GM12874 (cell line): Measurements from ENCODE around the gene SLC9A3.

ENCODE experiments used
- TF ChIP-seq, protein P1 (sequence below): IDR thresholded peaks from 2 replicates; pipeline ENCODE4 v1.5.1; 2011; ENCODE audit warnings: low read depth, mild to moderate bottlenecking, control low read depth, low read length, moderate library complexity; ENCODE audit not compliant: insufficient read depth

Gene SLC9A3

DNA sequence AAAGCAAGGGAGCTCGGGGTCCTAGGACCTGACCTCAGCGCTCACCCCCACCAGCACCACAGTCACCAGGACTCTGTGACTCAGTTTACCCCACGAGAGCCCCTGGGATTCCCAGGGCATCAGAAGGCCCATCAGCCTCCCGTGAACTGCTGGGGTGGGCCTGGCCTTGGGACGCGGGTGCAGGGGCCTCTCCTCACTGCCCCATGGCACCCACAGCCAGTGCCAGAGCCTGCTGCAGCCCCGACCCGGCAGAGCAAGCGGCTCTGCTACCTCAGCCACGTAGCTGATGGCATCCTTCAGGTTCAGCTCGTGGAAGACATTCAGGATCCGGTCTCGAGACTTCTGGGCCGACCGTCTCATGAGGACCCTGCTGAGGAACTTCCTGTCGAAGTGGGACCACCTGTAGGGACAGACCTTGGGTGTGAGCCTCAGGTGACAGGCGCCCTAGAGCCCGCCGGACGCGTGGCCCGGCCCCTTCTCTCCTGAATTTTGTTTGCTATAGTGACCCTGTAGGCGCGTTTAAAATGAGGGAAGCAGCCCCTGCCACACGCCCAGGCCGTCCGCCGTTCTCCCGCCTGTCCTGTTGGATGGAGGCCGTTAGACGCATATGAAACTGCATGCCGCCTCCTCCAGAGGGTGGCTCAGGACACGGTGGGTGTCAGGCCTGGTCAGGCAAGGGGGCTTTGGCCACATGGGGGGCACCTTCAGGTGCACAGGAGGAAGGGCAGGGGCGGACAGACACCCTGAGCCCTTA is 44.5 kb downstream of the SLC9A3 start:
- TF ChIP-seq, protein P1, sequence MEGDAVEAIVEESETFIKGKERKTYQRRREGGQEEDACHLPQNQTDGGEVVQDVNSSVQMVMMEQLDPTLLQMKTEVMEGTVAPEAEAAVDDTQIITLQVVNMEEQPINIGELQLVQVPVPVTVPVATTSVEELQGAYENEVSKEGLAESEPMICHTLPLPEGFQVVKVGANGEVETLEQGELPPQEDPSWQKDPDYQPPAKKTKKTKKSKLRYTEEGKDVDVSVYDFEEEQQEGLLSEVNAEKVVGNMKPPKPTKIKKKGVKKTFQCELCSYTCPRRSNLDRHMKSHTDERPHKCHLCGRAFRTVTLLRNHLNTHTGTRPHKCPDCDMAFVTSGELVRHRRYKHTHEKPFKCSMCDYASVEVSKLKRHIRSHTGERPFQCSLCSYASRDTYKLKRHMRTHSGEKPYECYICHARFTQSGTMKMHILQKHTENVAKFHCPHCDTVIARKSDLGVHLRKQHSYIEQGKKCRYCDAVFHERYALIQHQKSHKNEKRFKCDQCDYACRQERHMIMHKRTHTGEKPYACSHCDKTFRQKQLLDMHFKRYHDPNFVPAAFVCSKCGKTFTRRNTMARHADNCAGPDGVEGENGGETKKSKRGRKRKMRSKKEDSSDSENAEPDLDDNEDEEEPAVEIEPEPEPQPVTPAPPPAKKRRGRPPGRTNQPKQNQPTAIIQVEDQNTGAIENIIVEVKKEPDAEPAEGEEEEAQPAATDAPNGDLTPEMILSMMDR: no peak

DNA sequence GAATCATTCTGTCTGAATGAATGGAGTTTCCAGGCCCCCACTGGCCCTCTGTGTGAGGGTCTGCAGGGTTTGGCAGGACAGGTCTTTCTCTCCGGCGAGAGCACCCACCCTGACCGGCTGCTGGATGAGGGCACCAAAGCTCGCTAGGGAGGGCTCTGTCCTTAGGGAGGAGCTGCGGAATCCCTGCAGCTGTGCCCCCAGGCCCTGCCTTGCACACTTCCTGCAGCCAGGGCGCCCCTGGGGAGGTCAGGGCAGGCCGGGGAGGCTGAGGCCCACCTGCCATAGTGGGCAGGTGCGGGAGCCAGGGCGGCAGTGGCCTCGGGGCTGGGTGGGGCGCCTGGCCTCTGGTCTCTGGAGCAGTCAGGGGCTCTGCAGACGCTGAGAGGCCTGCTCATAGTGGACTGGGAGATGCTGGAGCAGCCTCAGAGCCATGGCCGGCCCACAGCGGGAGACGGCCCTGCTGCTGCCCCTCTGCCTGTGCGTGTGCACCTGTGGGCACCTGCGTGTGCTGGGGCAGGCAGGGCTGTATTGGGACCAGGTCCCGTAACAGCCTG is 45.2 kb downstream of the SLC9A3 start:
- TF ChIP-seq, protein P1: no peak

DNA sequence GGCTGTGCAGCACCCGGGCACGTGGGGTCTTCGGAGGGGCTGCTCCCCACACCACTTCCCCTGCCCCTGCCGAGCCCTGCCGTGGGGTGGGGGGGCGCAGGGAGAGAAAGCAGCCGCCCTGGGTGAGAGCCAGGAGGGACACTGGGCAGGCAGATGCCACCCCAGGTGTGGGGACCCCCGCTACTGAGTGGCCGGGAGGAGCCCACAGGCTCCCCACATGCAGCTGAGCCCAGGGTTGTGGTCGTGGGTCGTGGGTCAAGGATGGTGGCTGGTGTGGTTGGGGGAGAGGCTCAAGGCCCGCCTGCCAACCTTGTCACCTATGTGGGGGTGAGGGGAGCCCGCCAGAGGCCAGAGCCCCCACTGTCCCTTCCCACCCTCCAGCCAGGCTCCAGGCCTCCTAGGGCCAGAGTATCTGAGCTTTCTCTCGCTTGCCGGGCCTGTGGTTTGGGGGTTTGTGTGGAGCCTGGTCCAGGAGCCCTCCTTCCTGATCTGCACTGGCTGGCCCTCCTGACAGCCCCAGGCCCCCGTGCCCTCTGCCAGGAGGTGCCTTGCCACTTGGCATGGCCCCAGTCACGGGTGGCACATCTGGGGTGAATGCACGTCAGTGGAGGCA is 45.8 kb downstream of the SLC9A3 start:
- TF ChIP-seq, protein P1: no peak

DNA sequence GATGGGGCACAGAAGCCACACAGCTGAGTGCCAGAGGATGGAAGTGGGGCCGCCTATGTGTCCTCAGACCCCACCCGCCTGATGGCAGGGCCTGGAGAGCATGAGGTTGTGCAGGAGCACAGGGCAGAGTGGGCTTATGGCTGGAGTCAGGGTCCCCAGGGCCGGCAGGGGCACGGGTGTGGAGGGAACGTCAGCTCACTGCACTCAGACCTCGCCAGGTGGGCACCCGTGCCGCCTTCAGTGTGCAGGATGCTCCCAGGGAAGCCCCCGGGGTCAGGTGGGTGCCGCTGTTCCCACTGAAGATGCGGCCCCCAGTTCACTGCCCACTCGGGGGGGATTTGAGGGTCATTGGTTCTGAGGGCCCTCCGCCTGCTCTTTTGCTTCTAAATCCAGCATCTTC is 46.4 kb downstream of the SLC9A3 start:
- TF ChIP-seq, protein P1: no peak

DNA sequence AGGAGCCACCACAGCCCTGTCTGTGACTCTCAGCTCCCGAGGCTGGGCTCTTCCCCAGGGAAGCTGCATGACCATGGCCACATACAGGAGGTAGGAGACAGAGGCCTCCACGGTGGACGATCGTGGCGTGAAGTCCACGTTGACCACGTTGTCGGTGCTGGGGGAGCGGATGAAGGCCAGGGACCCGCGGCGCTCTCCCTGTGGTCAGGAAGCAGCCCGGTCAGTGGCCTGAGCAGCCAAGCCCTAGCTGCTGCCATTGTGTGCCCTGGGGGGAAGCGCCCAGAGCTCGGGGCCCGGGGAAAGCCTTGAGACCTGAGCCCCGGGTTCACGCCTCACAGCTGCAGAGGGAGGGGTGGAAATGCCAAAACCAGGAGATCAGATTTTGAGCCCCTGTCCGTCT is 47.0 kb downstream of the SLC9A3 start:
- TF ChIP-seq, protein P1: no peak

DNA sequence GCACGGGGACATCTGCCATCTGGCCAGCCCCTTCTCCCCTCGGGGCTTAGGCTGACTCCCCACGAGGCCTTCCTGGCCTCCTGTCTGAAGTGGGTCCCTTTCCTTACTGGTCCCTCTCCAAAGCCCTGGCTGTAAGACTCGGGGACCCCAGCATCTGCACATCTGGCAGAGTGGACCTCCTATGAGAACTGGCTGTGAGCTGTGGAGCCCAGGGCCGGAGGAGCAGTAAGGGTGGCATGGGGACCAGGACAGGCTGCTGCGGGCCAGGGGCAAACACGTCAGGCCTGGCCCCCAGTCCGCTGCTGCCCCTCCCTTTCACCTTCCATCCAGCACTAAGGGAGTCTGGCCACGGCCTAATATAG is 47.5 kb downstream of the SLC9A3 start:
- TF ChIP-seq, protein P1: no peak

DNA sequence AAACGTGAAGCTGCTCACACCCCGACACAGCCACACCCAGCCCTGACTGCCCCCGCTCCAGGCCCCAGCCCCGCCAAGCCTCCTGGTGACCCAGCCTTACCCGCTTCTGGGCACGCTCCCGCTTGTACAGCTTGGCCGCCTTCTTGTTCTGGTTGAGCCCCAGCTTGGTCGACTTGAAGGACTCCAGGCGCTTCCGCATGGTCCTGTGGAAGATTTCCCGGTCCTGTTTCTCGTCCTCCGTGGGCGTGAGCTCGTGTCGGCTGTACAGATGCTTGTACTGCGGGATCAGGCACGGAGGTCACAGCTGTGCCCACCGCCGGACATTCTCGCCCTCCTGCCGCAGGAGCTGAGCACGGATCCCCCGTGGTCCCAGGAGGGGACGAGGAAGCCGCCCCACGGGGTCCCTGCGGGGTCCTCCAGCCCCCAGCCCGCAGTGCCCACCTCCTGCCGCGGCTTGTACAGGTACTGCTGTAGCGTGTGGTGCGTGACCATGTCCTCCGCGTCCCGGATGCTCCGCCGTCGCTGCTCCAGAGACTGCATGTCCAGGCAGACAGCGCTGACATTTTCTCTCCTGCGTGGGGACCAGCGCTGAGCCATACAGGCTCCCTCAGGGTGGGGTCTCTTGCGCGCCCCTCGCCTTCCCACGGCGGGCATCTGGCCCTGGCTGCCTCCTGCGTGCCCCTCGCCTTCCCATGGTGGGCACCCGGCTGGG is 48.0 kb downstream of the SLC9A3 start:
- TF ChIP-seq, protein P1: no peak
